Endometrial microvascular endothelial cells (primary cell): ENCODE measurements around the gene CHST3. TPM values are rescaled to one million over a fixed set of nuclear protein-coding genes. Genes with fewer than 3 reads are reported as not detected.
"Not testable (repeated sequence)": the region's sequence is repeated elsewhere in the genome, so short reads cannot be mapped to it uniquely, and the experiment has no call there.

Source experiments
- in situ Hi-C: cut with HindIII; loops from 2 replicates; pipeline ENCODE4 v1.10.0; 2017; ENCODE audit warnings: low sequenced_read_pairs, low pct_unique_long_range_greater_than_20kb; ENCODE audit errors: inconsistent ontology term
- total RNA-seq: library from RNA; depleted of rRNA; stranded (reverse); fragments of >200 nt; gene quantifications from one replicate; pipeline ENCODE4 v1.2.3, GENCODE V29; 2015; ENCODE audit errors: inconsistent ontology term

CHST3 gene
- total RNA-seq = 6.8 TPM

GRCh38 chr10:71964098-71964742, at the start of gene CHST3:
CHST3 (plus strand) TSS chr10:71964395; CDS start chr10:72005843, 41,448 bp downstream.
- in situ Hi-C loops = no loop called here

DNA sequence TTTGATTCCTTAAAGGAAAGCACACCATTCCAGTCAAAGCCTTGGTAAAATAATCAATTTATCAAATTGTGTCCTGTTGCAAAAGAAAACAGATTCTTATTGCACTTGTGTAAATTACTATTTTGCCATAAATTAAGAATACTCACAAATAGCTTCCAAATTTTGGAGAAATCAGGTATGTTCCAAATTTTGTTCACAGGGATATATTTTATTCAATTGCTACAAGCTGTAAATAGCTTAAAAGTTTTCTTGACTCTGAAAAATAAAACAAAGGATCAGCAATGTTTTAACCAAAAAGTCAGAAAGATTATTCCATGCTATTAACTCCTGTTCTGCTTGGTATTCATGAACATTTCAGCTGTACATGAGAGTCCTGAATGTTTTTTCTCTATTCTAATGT, 47.4 kb upstream of the CHST3 start:
- in situ Hi-C loops = no loop called here

- in situ Hi-C loops = no loop called here
These were observed 45.2 kb upstream of the CHST3 start for GRCh38 chr10:71918992-71919391.

- in situ Hi-C loops = not testable (repeated sequence)
These were observed 44.1 kb upstream of the CHST3 start for GRCh38 chr10:71919956-71920539.

GRCh38 chr10:71920540-71921323, 43.5 kb upstream of the CHST3 start:
- in situ Hi-C loops = no loop called here

DNA sequence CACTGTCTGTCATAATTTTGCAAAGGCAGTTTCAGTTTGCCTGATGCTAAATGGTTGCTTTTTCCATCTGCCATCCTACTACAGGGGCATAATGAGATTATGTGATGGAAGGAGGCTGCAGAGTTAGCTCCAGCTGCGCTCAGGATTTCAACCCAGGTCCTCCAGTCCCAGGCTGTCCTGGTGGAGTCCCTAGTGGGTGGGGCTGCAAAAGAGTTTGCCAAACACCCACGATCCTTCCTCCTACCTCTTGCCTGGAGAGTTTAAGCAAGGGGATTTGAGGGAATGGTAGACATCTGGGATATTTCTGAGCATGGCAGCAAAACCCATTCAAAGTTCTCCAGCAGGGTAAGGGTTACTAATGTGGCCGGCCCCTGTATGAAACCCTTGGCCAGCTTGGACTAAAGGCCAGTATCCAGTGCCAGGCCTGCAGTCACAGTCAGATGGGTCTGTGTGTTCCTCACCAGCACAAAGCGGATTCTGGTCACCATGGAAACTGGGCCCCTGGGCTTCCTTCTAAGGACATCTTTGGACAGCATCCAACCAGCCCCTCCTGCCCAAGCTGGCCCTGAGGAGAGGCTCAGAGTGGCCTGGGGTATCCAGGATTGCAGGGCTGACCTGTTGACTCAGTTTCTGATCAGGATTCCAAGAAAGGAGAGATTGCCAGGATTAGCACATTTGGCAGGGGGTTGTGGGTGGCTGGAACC, 42.7 kb upstream of the CHST3 start:
- in situ Hi-C loops = no loop called here

GRCh38 chr10:71923138-71923692, 41.0 kb upstream of the CHST3 start:
- in situ Hi-C loops = no loop called here

GRCh38 chr10:71924771-71925170, 39.4 kb upstream of the CHST3 start:
- in situ Hi-C loops = no loop called here

GRCh38 chr10:71927159-71927558, 37.0 kb upstream of the CHST3 start:
- in situ Hi-C loops = no loop called here

GRCh38 chr10:71927776-71928592, 36.2 kb upstream of the CHST3 start:
- in situ Hi-C loops = no loop called here

DNA sequence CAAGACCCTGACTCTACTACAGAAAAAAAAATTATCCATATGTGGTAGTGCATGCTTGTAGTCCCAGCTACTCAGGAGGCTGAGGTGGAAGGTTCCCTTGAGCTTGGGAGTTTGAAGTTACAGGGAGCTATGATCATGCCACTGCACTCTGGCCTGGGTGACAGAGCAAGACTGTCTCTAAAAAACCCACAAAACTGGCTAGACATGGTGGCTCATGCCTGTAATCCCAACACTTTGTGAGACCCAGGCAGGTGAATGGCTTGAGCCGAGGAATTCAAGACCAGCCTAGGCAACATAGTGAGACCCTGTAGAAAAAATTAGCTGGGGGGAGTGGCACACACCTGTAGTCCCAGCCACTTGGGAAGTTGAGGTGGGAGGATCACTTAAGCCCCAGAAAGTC, 32.9 kb upstream of the CHST3 start:
- in situ Hi-C loops = no loop called here

DNA sequence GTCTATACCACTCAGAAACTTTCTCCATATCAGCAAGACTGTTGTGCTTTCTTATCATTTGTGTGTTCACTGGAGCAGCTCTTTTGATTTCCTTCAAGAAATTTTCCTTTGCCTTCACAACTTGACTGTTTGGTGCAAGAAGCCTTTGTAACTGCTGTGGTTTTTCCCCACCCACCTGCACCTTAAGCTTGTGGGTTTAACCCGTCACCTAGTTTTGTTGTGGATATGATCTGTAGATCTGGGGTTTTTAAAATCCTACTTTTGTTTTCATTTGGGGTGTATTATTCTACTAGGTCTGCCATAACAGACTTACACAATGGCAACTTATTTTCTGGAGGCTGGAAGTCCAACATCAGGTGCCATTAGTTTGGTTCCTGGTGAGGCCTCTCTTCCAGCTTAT, 30.5 kb upstream of the CHST3 start:
- in situ Hi-C loops = no loop called here

DNA sequence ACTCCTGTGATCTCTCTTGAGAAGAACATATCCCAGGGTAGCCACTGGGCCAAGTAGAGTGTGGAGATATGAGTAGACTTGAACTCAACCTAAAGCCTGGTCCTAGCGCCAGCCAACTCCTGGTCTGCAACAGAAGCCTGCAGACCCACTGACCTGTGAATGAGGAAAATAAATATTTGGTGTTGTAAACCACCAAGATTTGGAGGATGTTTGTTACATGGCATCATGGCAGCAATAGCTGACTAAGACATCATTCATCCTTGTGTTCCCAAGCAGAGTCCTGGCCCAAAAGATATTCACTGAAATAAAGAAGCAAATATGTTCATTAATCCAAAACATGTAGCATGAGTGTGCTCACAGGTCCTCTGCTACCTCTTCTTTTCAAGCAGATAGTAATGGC, 26.0 kb upstream of the CHST3 start:
- in situ Hi-C loops = no loop called here

DNA sequence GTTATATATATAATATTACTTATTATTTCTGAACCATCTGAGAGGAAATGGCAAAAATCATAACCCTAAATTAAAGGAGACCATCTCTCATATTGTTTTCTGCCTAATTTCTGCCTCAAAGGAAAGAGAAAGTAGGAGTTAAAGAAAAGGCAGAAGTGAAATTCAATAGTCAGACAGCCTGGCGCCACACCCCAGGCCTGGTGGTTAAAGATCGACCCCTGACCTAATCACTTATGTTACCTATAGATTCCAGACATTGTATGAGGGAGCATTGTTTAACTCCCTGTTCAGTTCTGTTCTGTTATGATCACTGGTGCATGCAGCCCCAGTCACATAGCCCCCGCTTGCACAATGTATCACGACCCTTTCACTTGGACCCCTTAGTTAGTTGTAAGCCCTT, 24.9 kb upstream of the CHST3 start:
- in situ Hi-C loops = no loop called here

DNA sequence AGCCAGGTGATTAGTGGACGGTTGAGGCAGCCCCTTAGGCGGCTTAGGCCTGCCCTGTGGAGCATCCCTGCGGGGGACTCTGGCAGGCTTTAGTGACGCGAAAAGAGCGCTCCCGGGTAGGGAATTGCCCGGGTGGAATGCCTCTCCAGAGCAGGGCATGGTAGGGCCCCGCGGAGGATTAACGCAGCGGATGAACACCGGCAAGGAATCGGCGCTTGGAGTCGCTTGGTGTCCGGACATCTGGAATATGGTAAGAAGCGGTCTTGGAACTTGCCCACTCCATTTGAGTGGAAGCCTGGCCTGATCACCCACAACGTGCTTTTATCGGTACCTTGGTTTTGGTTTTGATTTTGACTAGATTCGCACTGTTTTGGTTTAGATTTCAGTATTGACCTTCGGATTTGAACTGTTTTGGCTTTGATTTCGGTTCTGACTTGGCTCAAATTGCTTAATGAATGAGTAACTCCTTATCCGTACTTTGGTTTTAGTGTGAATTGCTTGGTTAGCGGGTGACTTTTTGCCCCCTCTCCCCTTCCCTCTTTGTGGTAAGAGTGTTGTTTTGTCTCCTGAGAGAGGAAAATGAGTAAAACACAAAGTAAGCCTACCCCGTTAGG, 24.2 kb upstream of the CHST3 start:
- in situ Hi-C loops = no loop called here

DNA sequence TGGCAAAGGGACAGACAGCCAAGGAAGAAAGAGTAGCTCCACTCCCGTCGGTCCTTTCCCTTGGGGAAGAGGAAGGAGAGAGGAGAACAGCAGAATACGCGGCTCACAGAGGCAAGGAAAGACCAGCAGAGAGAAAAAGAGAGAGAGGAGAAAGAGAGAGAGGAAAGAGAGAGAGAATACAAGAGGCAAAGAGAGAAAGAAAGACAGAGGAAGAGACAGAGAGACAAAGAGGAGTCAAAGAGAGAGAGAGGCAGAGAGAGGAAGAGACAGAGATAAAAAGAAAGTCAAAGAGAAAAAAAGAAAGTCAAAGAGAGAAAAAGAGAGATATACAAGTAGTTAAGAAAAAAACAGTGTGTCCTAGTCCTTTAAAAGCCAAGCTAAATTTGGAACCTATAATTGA, 23.4 kb upstream of the CHST3 start:
- in situ Hi-C loops = no loop called here

DNA sequence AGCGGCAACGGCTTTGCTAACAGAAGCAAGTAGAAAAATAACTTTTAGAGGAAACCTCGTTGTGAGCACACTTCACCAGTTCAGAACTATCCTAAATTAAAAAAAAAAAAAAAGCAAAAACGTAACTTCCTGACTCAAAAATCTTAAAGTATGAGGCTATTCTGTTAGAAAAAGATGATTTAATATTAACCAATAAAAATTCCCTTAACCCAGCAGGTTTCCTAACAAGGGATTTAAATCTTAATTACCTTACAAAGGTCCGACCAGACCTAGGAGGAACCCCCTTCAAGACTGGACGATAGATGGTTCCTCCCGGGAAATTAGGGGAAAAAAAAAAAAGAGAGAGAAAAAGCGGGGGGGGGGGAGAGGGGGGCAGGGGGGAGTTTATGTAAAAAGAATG, 22.9 kb upstream of the CHST3 start:
- in situ Hi-C loops = no loop called here

GRCh38 chr10:71945819-71946474, 18.2 kb upstream of the CHST3 start:
- in situ Hi-C loops = no loop called here
